GM23338 (cell line): Measurements from ENCODE around the gene FAM78A. TPM values are rescaled to one million over a fixed set of nuclear protein-coding genes. Genes with fewer than 3 reads are reported as not detected.

Experiments
- ATAC-seq: fragments of 200-7000 bp; cut with Tn5 transposase; 3 replicates; pipeline ENCODE4 v1.9.1; 2020
- DNase-seq: peaks from one replicate; pipeline ENCODE4 v3.0.0-alpha.2; 2015; ENCODE audit warnings: low spot score
- H2AFZ ChIP-seq: fragments of 200-600 bp; sonication (generic); 2 replicates; pipeline ENCODE4 v1.8.0; 2016; ENCODE audit warnings: antibody characterized with exemption, mild to moderate bottlenecking, moderate library complexity
- H3F3A ChIP-seq: fragments of 200-600 bp; sonication (generic); replicated peaks from 2 replicates; pipeline ENCODE4 v1.8.0; 2017; ENCODE audit warnings: antibody characterized with exemption, mixed run types, low read depth
- H3K27ac ChIP-seq: fragments of 200-600 bp; sonication (generic); 2 replicates; pipeline ENCODE4 v1.6.1; 2016; ENCODE audit warnings: low read depth
- H3K27me3 ChIP-seq: fragments of 200-600 bp; sonication (generic); 2 replicates; pipeline ENCODE4 v1.8.0; 2016; ENCODE audit warnings: mild to moderate bottlenecking, mixed run types, moderate library complexity; ENCODE audit not compliant: insufficient read depth
- H3K36me3 ChIP-seq: fragments of 200-600 bp; sonication (generic); 2 replicates; pipeline ENCODE4 v1.8.0; 2016; ENCODE audit warnings: mild to moderate bottlenecking; ENCODE audit not compliant: insufficient read depth
- H3K4me1 ChIP-seq: fragments of 200-600 bp; sonication (generic); 2 replicates; pipeline ENCODE4 v1.8.0; 2016; ENCODE audit warnings: mild to moderate bottlenecking, moderate library complexity; ENCODE audit not compliant: insufficient read depth
- H3K4me2 ChIP-seq: fragments of 200-600 bp; sonication (generic); 2 replicates; pipeline ENCODE4 v1.7.1; 2017; ENCODE audit warnings: mixed run types
- H3K4me3 ChIP-seq: fragments of 200-600 bp; sonication (generic); 2 replicates; pipeline ENCODE4 v1.6.1; 2016; ENCODE audit warnings: mixed run types
- H3K79me2 ChIP-seq: fragments of 200-600 bp; sonication (generic); replicated peaks from 2 replicates; pipeline ENCODE4 v1.8.0; 2017; ENCODE audit warnings: mild to moderate bottlenecking; ENCODE audit not compliant: insufficient read depth
- H3K9me2 ChIP-seq: fragments of 200-600 bp; sonication (generic); 2 replicates; pipeline ENCODE4 v1.8.0; 2017; ENCODE audit not compliant: insufficient read depth
- H4K20me1 ChIP-seq: fragments of 200-600 bp; sonication (generic); replicated peaks from 2 replicates; pipeline ENCODE4 v1.8.0; 2017; ENCODE audit warnings: mild to moderate bottlenecking; ENCODE audit not compliant: insufficient read depth
- H3K27ac Mint-ChIP-seq: 2 replicates; pipeline ENCODE4 v1.8.0; 2020; ENCODE audit warnings: inconsistent platforms, mild to moderate bottlenecking, moderate library complexity, mixed read lengths
- H3K27me3 Mint-ChIP-seq: 3 replicates; pipeline ENCODE4 v1.8.0; 2022; ENCODE audit warnings: low read depth, mild to moderate bottlenecking, moderate library complexity, mixed read lengths, inconsistent platforms; ENCODE audit not compliant: insufficient read depth, poor library complexity
- H3K36me3 Mint-ChIP-seq: 3 replicates; pipeline ENCODE4 v1.8.0; 2021; ENCODE audit warnings: low read depth, mild to moderate bottlenecking, inconsistent platforms, moderate library complexity, mixed read lengths
- H3K4me1 Mint-ChIP-seq: 3 replicates; pipeline ENCODE4 v1.8.0; 2020; ENCODE audit warnings: mild to moderate bottlenecking, inconsistent platforms, mixed read lengths
- H3K4me3 Mint-ChIP-seq: 3 replicates; pipeline ENCODE4 v1.8.0; 2021; ENCODE audit warnings: moderate library complexity, mild to moderate bottlenecking, inconsistent platforms, mixed read lengths
- H3K9me3 Mint-ChIP-seq: 3 replicates; pipeline ENCODE4 v1.8.0; 2020; ENCODE audit warnings: moderate library complexity, mild to moderate bottlenecking, inconsistent platforms, mixed read lengths
- CREB1 ChIP-seq: fragments of 250-450 bp; sonication (Bioruptor Pico); IDR thresholded peaks from 2 replicates; pipeline ENCODE4 v1.5.0; 2020; ENCODE audit warnings: low read depth, mild to moderate bottlenecking, moderate library complexity
- EZH2 ChIP-seq: fragments of 200-600 bp; sonication (generic); IDR thresholded peaks from one replicate; pipeline ENCODE4 v1.8.0; 2017; ENCODE audit warnings: antibody characterized with exemption, mild to moderate bottlenecking, low read depth; ENCODE audit not compliant: unreplicated experiment
- EZH2phosphoT487 ChIP-seq: fragments of 200-600 bp; sonication (generic); IDR thresholded peaks from one replicate; pipeline ENCODE4 v1.8.1; 2018; ENCODE audit warnings: antibody characterized with exemption; ENCODE audit not compliant: unreplicated experiment
- JUNB ChIP-seq: IDR thresholded peaks from one replicate; pipeline ENCODE4 v1.6.1; 2016; ENCODE audit warnings: antibody characterized with exemption; ENCODE audit not compliant: unreplicated experiment
- NANOG ChIP-seq: IDR thresholded peaks from 2 replicates; pipeline ENCODE4 v1.6.1; 2016; ENCODE audit warnings: antibody characterized with exemption, borderline replicate concordance
- POLR2AphosphoS5 ChIP-seq: IDR thresholded peaks from 2 replicates; pipeline ENCODE4 v1.6.1; 2016; ENCODE audit warnings: antibody characterized with exemption, low read depth
- REST ChIP-seq: IDR thresholded peaks from one replicate; pipeline ENCODE4 v1.6.1; 2018; ENCODE audit warnings: antibody characterized with exemption; ENCODE audit not compliant: unreplicated experiment
- STAT1 ChIP-seq: IDR thresholded peaks from one replicate; pipeline ENCODE4 v1.6.1; 2016; ENCODE audit warnings: antibody characterized with exemption; ENCODE audit not compliant: unreplicated experiment
- ZNF114 ChIP-seq: fragments of 250-450 bp; sonication (Bioruptor Pico); IDR thresholded peaks from 2 replicates; pipeline ENCODE4 v1.5.0; 2020; ENCODE audit warnings: mild to moderate bottlenecking, moderate library complexity
- ZNF331 ChIP-seq: fragments of 250-450 bp; sonication (Bioruptor Pico); IDR thresholded peaks from 2 replicates; pipeline ENCODE4 v1.5.0; 2020; ENCODE audit warnings: low read depth, mild to moderate bottlenecking, moderate library complexity
- ZNF462 ChIP-seq: fragments of 250-450 bp; sonication (Bioruptor Pico); IDR thresholded peaks from 2 replicates; pipeline ENCODE4 v1.5.0; 2020; ENCODE audit warnings: mild to moderate bottlenecking, moderate library complexity
- polyA plus RNA-seq: library from polyadenylated mRNA; unstranded; fragments of >200 nt; fragmentation: Nextera tagmentation; extraction: Ambion mirVana; gene quantifications from 2 replicates; pipeline ENCODE4 v1.2.1, GENCODE V29; 2016
- total RNA-seq: library from RNA; depleted of rRNA; stranded (reverse); fragments of >200 nt; shearing (Covaris generic); gene quantifications from 2 replicates; pipeline ENCODE4 v1.2.3, GENCODE V29; 2014

The FAM78A gene
- total and polyA plus RNA-seq, 2 experiments from 2014 or later, result 0.57 to 2.1 TPM

GRCh38 chr9:131278702-131279111 is 2.4 kb upstream of the FAM78A start:
- no peak for DNase-seq
- ATAC-seq, result no peak
- H3K4me2 ChIP-seq, result peak overlapping the region; percentile 81; the same call in 1 of the 2 replicates
- Mint-ChIP-seq H3K36me3 (no peaks in the 10 kb centered on the region), H3K27ac (no peak overlapping the region), H3K4me3 (no peak overlapping the region; the same call in 2 of the 3 replicates), H3K9me3 (no peaks in the 10 kb centered on the region), H3K27me3 (peaks cover 43% of the 10 kb centered on the region), H3K4me1 (peaks cover 32% of the 10 kb centered on the region)
- H3K4me3 ChIP-seq, result no peak overlapping the region
- H3K4me1 ChIP-seq, result peaks cover 7% of the 10 kb centered on the region; the same call in 1 of the 2 replicates
- no peaks in the 10 kb centered on the region for H3K9me2 ChIP-seq
- H2AFZ ChIP-seq, result no peak overlapping the region
- TF ChIP-seq EZH2 (no peak), ZNF462 (CRISPR knock-in tag) (no peak), EZH2phosphoT487 (no peak), POLR2AphosphoS5 (no peak), ZNF114 (no peak), STAT1 (no peak), REST (no peak), ZNF331 (CRISPR knock-in tag) (no peak), JUNB (no peak), NANOG (no peak), CREB1 (no peak)
- peaks cover 34% of the 10 kb centered on the region for H3K27me3 ChIP-seq
- H3K36me3 ChIP-seq, result no peaks in the 10 kb centered on the region
- no peak overlapping the region for H3K27ac ChIP-seq
- H3F3A ChIP-seq, result peaks cover 28% of the 10 kb centered on the region; the same call in 1 of the 2 replicates
- no peaks in the 10 kb centered on the region for H3K79me2 ChIP-seq
- no peaks in the 10 kb centered on the region for H4K20me1 ChIP-seq
